GM18867 (cell line): ENCODE data around the gene MIDN.
"Not testable (repeated sequence)": the region's sequence is repeated elsewhere in the genome, so short reads cannot be mapped to it uniquely, and the experiment has no call there.

Source experiments
- ATAC-seq: cut with Tn5 transposase; IDR thresholded peaks from one replicate; pipeline ENCODE4 v1.9.1; 2021; ENCODE audit warnings: mild to moderate bottlenecking, moderate library complexity; ENCODE audit not compliant: unreplicated experiment

Gene MIDN

GRCh38 chr19:1291761-1292418 is 43.5 kb downstream of the MIDN start:
- ATAC-seq = no peak

DNA sequence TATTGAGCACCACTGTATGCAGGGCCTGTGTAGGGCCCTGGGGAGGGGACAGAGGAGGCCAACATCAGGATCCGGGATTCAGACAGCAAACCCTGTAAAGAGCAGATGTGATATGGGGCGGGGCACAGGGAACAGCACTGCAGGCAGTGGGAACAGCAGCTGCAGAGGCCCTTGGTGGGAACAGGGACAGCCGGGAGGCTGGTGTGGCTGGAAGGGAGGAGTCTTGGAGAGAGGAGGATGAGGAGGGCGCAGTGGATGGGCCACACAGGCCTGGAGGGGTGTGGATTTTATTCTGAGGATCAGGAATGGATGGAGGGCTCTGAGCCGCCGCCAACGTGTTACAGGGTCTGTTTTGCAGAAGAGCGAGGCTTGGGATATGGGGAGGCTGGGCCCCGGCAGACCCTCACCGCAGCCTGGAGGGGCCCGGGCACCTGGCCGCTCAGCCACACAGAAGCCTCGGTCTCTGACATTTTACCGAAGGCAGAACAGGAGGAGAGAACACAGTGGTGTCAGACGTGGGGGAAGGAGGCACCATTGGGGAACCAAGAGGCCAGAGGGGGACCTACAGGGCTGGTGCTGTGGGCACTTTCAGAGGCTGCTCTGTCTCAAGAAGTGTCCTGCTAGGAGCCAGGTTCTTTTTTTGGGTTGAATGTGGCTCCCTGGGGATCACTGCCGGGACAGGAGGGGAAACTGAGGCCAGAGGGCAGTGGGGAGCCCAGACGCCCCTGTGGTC is 44.2 kb downstream of the MIDN start:
- no peak for ATAC-seq

GRCh38 chr19:1293782-1294604 is 45.6 kb downstream of the MIDN start:
- ATAC-seq = no peak

- no peak for ATAC-seq
Measured at GRCh38 chr19:1294688-1295087, 46.3 kb downstream of the MIDN start.

GRCh38 chr19:1295169-1296012 is 47.0 kb downstream of the MIDN start:
- ATAC-seq = no peak

- ATAC-seq = no peak
Measured at GRCh38 chr19:1296078-1296477, 47.7 kb downstream of the MIDN start.

DNA sequence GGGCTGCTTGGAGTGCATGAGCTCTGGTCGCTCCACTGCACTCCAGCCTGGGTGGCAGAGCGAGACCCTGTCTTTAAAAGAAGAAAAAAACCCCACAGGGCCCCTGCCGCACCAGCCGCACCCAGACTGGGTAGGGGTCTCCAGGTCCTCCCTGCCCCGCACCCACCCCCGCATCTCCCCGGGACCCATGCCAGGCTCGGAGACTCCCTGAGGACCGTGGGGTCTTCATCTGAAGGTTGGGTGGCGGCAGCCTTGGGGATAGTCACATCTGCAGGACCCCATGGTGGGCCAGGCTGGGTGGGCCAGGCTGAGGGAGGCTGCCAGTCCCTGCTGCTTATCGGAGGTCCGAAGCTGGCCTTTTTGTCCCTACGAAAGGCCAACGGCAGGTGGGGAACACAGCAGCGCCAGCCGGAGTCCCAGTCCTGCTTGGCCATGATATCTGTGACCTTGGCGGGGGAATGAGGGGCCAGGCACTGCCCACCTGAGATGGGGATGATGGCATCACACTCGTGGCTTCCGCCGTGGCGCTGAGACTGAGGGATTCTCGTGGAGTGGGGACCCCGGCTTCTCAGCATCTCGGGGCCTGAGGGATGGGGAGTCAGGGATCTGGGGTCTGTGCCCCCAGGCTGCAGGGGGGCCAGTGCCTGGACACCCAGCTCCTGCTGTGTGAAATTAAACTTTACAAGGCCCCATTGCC is 48.3 kb downstream of the MIDN start:
- no peak for ATAC-seq

- ATAC-seq = no peak
Measured at GRCh38 chr19:1298235-1298634, 49.9 kb downstream of the MIDN start.

GRCh38 chr19:1299801-1300200 is 51.4 kb downstream of the MIDN start:
- no peak for ATAC-seq

DNA sequence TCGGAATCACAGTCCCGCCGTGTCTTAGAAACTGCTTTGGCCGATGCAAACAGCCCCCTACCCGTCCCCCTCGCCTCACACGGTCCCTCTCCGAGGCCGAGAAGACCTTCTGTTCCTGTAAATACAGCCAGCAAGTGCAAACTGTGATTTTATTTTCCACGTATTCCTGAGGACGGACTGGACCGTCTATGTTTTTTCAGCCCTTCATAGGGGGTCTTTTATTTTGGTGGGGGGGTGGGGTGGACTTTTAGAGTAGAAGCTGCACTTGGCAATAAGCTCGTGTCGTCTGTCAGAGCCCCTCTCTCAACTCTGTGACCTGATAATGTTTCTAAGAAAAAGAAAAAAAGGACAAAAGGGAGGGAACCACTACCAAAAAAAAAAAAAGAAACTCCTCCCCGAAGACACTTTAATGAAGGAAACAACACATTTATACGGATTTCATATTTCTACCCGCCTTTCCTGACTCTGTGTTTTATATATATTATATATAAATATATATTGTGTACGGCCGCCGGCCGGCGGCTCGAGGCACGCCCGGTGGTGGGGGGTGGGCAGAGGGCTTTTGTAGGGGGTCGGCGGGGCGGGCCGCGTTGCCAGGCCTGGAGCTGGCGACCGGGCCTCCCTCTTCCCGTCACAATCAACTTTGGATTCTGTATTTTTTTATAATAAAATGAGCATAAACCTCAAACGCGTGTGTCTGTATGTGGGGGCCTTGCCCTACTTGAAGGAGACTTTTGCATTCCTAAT is 52.5 kb downstream of the MIDN start:
- ATAC-seq = no peak

GRCh38 chr19:1302533-1303239 is 54.3 kb downstream of the MIDN start:
- ATAC-seq = no peak

DNA sequence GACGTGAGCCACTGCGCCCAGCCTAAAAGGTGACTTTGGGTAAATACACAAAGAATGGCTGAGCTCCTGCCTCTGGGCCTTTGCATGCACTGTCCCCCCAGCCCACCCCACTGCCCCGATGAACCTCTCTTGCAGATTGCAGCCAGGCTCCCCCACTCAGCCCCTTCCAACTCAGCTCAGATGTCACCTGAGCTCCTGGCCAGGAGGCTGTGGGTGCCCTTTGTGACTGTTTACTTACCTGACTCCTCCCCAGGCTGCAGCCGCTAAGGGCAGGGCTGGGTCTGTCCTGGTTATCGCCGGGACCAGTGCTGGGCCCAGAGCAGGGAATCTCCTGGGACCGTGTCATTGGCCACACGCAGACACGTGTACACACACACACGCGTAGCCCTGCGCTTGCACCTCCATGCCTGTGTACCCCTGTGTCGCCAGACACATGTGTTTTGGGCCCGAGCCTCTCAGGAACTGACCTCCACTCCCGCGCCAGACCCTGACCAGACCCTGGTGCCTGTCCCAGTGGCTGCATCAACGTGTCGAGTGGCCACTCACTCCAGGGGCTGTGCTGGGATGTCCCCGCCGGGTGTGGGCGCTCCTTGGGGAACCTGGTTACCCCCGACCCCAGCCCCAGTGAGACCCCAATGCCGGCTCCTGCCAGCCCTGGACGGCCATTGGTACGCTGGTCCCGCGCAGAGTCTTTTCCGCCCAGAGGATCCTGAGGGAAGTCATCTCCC is 56.0 kb downstream of the MIDN start:
- ATAC-seq = no peak

GRCh38 chr19:1305354-1305753 is 57.0 kb downstream of the MIDN start:
- not testable (repeated sequence) for ATAC-seq

- ATAC-seq = no peak
Measured at GRCh38 chr19:1307320-1307719, 58.9 kb downstream of the MIDN start.

DNA sequence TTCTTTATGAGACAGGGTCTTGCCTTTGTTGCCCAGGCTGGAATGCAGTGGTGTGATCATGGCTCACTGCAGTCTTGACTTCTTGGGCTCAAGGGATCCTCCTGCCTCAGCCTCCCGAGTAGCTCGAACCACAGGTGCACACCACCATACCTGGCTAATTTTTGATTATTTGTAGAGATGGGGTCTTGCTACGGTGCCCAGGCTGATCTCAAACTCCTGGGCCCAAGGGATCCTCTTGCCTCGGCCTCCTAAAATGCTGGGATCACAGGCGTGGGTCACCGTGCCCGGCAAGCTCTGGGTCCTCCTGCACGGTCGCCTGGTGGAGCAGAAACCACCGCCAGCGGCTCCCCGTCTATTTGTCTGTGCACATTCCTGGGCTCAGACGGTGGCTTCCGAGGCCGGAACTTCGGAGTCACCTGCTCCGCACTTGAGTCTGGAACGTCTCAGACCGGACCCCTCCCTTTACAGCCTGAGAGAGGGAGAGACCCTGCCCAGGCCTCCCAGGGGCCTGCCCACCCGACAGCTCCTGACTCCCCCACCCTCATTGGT is 59.4 kb downstream of the MIDN start:
- ATAC-seq = no peak

GRCh38 chr19:1308718-1309117 is 60.3 kb downstream of the MIDN start:
- no peak for ATAC-seq
